ENCODE measurements around the gene HKDC1. TPM values are rescaled to one million over a fixed set of nuclear protein-coding genes. Genes with fewer than 3 reads are reported as not detected.

HKDC1 gene
- total and polyA plus RNA-seq, 10 of the 15 experiments (the other 5 are each of a cell fraction or from before 2014, with no cell fraction given) = 0.04 to 0.34 (median 0.13) TPM; not detected in 5

GRCh38 chr10:69179743-69180524, 40.2 kb upstream of the HKDC1 start, which contains the start of gene SUPV3L1 (continued):
- TF ChIP-seq ZBTB40 (IDR thresholded peaks at IDR 0.05; ENCODE audit: borderline replicate concordance) (peak; percentile 65; the same call in 1 of the 2 replicates), RELB (IDR thresholded peaks at IDR 0.05; ENCODE audit: low read depth) (peak; percentile 100), BRCA1 (IDR thresholded peaks at IDR 0.05; ENCODE audit: low read depth, low read length) (no peak), RUNX3 (IDR thresholded peaks at IDR 0.05; ENCODE audit: low read length) (peak; percentile 47), USF1 (IDR thresholded peaks at IDR 0.05; ENCODE audit: borderline replicate concordance, extremely low read length, insufficient read depth, low read depth, low read length) (peak; percentile 93), CBX3 (IDR thresholded peaks at IDR 0.05; ENCODE audit: borderline replicate concordance, low read depth) (no peak), KDM1A (IDR thresholded peaks at IDR 0.05; ENCODE audit: borderline replicate concordance) (no peak), FOXK2 (IDR thresholded peaks at IDR 0.05) (peak; percentile 92), ZBED1 (IDR thresholded peaks at IDR 0.05; ENCODE audit: borderline replicate concordance) (no peak; the same call in 1 of the 2 replicates), PRDM15 (CRISPR knock-in tag; IDR thresholded peaks at IDR 0.05) (peak; percentile 84), MTA3 (IDR thresholded peaks at IDR 0.05; ENCODE audit: borderline replicate concordance, low read length) (no peak; the same call in 1 of the 2 replicates), STAT3 (IDR thresholded peaks at IDR 0.05; ENCODE audit: low read depth, low read length) (no peak), NFYB (IDR thresholded peaks at IDR 0.05; ENCODE audit: insufficient read depth, low read depth, low read length) (no peak), SMARCA5 (IDR thresholded peaks at IDR 0.05) (no peak), MLLT1 (IDR thresholded peaks at IDR 0.05) (no peak; the same call in none of the 2 replicates), TBL1XR1 (IDR thresholded peaks at IDR 0.05; ENCODE audit: low read depth, low read length) (peak; percentile 82; the same call in 1 of the 2 replicates), NFXL1 (IDR thresholded peaks at IDR 0.05; ENCODE audit: borderline replicate concordance) (no peak)

Data from GM12878 (cell line).